ENCODE results near the gene DBF4B. TPM values are rescaled to one million over a fixed set of nuclear protein-coding genes. Genes with fewer than 3 reads are reported as not detected.

DBF4B gene
- total RNA-seq, 1 experiment from 2014 or later: 24.7 TPM

DNA sequence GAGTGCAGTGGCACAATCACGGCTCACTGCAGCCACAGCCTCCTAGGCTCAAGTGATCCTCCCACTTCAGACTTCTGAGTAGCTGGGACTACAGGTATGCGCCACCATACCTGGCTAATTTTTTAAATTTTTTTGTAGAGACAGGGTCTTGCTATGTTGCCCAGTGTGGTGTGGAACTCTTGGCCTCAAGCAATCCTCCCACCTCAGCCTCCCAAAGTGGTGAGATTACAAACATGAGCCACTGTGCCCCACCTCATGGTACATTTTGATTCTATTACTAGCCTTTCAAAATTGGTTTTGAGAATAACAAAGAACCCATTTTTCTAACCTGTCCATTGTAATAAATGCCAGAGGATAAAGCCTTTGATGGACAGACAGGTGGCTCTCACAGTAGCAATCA is 20.3 kb upstream of the DBF4B start:
- Histone ChIP-seq H4K20me1 (ENCODE audit: control insufficient read depth, insufficient read depth, insufficient read length) (no peaks in the 10 kb centered on the region), H3K9me3 (ENCODE audit: control insufficient read depth, low read depth, low read length) (no peaks in the 10 kb centered on the region), H4K8ac (replicated peaks; ENCODE audit: insufficient read length, low read depth, low read length) (no peak overlapping the region), H2BK120ac (ENCODE audit: low read depth, low read length, poor library complexity, severe bottlenecking) (no peak overlapping the region), H4K91ac (ENCODE audit: insufficient read length, low read depth, low read length) (no peak overlapping the region), H3K4me2 (ENCODE audit: insufficient read depth, insufficient read length, low read length) (peak overlapping the region; percentile 96), H3K14ac (ENCODE audit: insufficient read depth, low read length) (no peak overlapping the region), H3K18ac (ENCODE audit: insufficient read length, low read depth, low read length) (no peak overlapping the region), H3K23ac (ENCODE audit: insufficient read length, low read depth, low read length) (no peak overlapping the region), H3K4ac (ENCODE audit: low read depth, low read length) (no peak overlapping the region), H2BK20ac (ENCODE audit: low read depth, low read length, poor library complexity, severe bottlenecking) (no peak overlapping the region), H3K79me2 (ENCODE audit: insufficient read depth, low read length) (peaks cover 5% of the 10 kb centered on the region; the same call in 1 of the 2 replicates), H2BK5ac (ENCODE audit: insufficient read length, low read length) (no peak overlapping the region), H3K27me3 (ENCODE audit: insufficient read depth, low read length) (no peaks in the 10 kb centered on the region), H2AK5ac (ENCODE audit: insufficient read length, low read length) (no peak overlapping the region), H2AFZ (ENCODE audit: low read length) (no peak overlapping the region), H2BK15ac (ENCODE audit: low read depth, low read length) (no peak overlapping the region), H3T11ph (ENCODE audit: low read length) (no peak overlapping the region), H3K56ac (ENCODE audit: insufficient read length, low read depth, low read length) (no peak overlapping the region), H3K23me2 (ENCODE audit: insufficient read length, low read depth, low read length, poor library complexity, severe bottlenecking) (peaks cover 9% of the 10 kb centered on the region), H4K5ac (ENCODE audit: insufficient read length, low read depth, low read length) (no peak overlapping the region), H3K9ac (ENCODE audit: extremely low read depth, insufficient read length, low read length) (no peak overlapping the region), H2BK12ac (ENCODE audit: insufficient read length, low read depth, low read length) (no peak overlapping the region), H3K4me1 (ENCODE audit: insufficient read depth, low read length) (no peaks in the 10 kb centered on the region), H3K27ac (ENCODE audit: insufficient read length, low read depth, low read length) (no peak overlapping the region), H3K79me1 (ENCODE audit: insufficient read depth, low read depth, low read length, poor library complexity, severe bottlenecking) (peaks cover 2% of the 10 kb centered on the region)
- H3K27ac Mint-ChIP-seq: no peak overlapping the region
- H3K4me3 Mint-ChIP-seq: peak overlapping the region; percentile 98 to 99; a peak in 4 of 5 replicates
- H3K4me1 Mint-ChIP-seq: peaks cover 13 to 15% of the 10 kb centered on the region in 2 experiments
- no peaks in the 10 kb centered on the region for H3K9me3 Mint-ChIP-seq
- DNase-seq: no peak
- H3K36me3 Mint-ChIP-seq (ENCODE audit: insufficient read depth in 1 of 3, low read depth in 3 of 3): peaks cover 4 to 27% (median 8%) of the 10 kb centered on the region in 3 experiments; a peak in 6 of 7 replicates
- no CpG with 5 or more reads among the region's 2 CpGs for WGBS (ENCODE audit: extremely low coverage, insufficient read length, low lambda C conversion rate)
- no peak for TF ChIP-seq CTCF (conservative IDR thresholded peaks at IDR 0.05)
- no peaks in the 10 kb centered on the region for H3K27me3 Mint-ChIP-seq (ENCODE audit: low read depth)

Measured in H9 (cell line).